Measurements from ENCODE around the gene TAF9. TPM values are rescaled to one million over a fixed set of nuclear protein-coding genes. Genes with fewer than 3 reads are reported as not detected.

Gene TAF9
- total and polyA plus RNA-seq, 8 donors, result 39.1 to 56.0 (median 52.3) TPM

DNA sequence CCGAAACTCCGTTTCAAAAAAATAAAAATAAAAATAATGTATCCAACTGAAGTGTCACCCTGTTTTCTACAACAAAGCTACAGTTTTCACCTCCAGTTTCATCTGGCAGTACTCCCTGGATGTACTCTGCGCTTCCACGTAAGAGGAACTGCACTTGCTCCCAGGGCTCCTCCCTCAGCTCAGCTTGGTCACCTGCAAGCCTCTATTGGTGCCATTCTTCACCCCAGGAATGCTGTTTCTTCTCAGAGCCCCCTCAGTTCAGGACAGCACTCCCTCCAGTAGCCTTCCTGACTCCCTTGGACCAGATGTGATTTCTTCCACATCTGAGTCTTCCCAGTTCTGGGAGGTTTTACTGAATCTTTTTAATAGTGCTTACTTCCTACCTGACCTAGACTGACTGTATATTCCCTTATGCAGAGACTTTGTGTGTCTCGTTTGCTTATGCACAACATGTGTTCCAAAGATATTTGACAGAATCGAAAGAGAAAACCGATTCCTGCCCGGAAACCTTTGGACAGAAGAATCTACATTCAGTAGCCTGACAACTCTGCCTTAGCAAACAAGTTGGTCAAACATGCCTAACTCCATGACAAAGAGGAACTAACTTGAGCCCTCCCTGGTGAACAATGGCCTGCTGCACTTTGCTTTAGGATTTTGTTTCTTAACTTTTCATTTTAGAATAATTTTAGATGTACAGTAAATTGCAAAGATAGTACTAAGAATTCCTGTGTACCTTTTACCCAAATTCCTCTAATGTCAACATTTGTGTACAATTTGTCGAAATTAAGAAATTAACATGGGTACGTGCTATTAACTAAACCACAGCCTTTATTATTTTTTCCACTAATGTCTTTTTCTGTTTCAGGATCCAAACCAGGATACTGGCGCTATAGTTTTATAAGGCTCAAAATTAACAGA is 37.5 kb downstream of the TAF9 start:
- Histone ChIP-seq H3K27ac (peak overlapping the region; percentile 69 to 89), H3K36me3 (no peaks in the 10 kb centered on the region), H3K4me3 (peak overlapping the region; percentile 60 to 69), H3K9me3 (no peaks in the 10 kb centered on the region), H3K4me1 (peaks cover 0 to 23% of the 10 kb centered on the region in 2 donors), H3K27me3 (no peaks in the 10 kb centered on the region)
- intact Hi-C loops (cut with DNase I), result no loop called here
- TF ChIP-seq, protein P1, sequence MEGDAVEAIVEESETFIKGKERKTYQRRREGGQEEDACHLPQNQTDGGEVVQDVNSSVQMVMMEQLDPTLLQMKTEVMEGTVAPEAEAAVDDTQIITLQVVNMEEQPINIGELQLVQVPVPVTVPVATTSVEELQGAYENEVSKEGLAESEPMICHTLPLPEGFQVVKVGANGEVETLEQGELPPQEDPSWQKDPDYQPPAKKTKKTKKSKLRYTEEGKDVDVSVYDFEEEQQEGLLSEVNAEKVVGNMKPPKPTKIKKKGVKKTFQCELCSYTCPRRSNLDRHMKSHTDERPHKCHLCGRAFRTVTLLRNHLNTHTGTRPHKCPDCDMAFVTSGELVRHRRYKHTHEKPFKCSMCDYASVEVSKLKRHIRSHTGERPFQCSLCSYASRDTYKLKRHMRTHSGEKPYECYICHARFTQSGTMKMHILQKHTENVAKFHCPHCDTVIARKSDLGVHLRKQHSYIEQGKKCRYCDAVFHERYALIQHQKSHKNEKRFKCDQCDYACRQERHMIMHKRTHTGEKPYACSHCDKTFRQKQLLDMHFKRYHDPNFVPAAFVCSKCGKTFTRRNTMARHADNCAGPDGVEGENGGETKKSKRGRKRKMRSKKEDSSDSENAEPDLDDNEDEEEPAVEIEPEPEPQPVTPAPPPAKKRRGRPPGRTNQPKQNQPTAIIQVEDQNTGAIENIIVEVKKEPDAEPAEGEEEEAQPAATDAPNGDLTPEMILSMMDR (IDR thresholded peaks at IDR 0.05), result no peak
- ATAC-seq (peak; percentile 59), DNase-seq (peak in 2 of 4 donors; percentile 35 to 44)

DNA sequence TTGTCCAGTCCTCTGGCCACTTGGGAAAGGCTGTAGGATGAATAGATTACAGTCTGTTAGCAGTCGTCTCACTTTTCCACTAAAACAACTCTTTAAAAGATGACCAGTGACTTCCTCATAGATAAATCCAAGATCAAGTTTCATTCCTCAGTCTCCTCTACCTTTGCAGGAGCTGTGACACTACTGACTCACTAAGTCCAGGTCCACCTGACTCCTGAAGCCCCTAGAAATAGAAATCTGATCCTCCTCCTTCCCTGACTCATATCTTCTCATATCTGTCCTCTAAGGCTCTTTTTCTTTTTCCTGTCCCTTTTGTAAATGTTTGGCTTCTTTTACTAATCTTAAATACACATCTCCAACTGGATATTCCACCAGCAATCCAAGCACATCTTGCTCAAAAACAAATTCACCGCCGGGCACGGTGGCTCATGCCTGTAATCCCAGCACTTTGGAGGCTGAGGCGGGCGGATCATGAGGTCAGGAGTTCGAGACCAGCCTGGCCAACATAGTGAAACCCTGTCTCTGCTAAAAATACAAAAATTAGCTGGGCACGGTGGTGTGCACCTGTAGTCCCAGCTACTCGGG is 39.3 kb downstream of the TAF9 start:
- Histone ChIP-seq H3K27me3 (no peaks in the 10 kb centered on the region), H3K36me3 (no peaks in the 10 kb centered on the region), H3K27ac (no peak overlapping the region), H3K4me1 (peaks cover 0 to 21% of the 10 kb centered on the region in 2 donors), H3K9me3 (no peaks in the 10 kb centered on the region), H3K4me3 (no peak overlapping the region)
- no peak for DNase-seq
- no peak for ATAC-seq
- TF ChIP-seq, protein P1 (IDR thresholded peaks at IDR 0.05), result no peak
- intact Hi-C loops (cut with DNase I), result no loop called here

GRCh38 chr5:69326365-69326764 is 43.0 kb downstream of the TAF9 start:
- peaks cover 0 to 4% of the 10 kb centered on the region in 2 donors for H3K4me1 ChIP-seq
- no peak for DNase-seq
- no peaks in the 10 kb centered on the region for H3K27me3 ChIP-seq
- no peaks in the 10 kb centered on the region for H3K36me3 ChIP-seq
- no peaks in the 10 kb centered on the region for H3K9me3 ChIP-seq
- intact Hi-C loops (cut with DNase I), result no loop called here
- no peak overlapping the region for H3K4me3 ChIP-seq
- TF ChIP-seq, protein P1 (IDR thresholded peaks at IDR 0.05), result no peak
- ATAC-seq, result no peak
- no peak overlapping the region for H3K27ac ChIP-seq

- ATAC-seq (no peak), DNase-seq (no peak)
- TF ChIP-seq, protein P1 (IDR thresholded peaks at IDR 0.05), result no peak
- peak overlapping the region in 1 of 2 donors; percentile 6 for H3K4me3 ChIP-seq
- H3K4me1 ChIP-seq, result no peaks in the 10 kb centered on the region
- intact Hi-C loops (cut with DNase I), result no loop called here
- H3K36me3 ChIP-seq, result peaks cover 0 to 23% of the 10 kb centered on the region in 2 donors
- no peaks in the 10 kb centered on the region for H3K27me3 ChIP-seq
- no peaks in the 10 kb centered on the region for H3K9me3 ChIP-seq
- peak overlapping the region in 1 of 2 donors; percentile 88 for H3K27ac ChIP-seq
Measured at GRCh38 chr5:69317391-69317790, 51.9 kb downstream of the TAF9 start.

DNA sequence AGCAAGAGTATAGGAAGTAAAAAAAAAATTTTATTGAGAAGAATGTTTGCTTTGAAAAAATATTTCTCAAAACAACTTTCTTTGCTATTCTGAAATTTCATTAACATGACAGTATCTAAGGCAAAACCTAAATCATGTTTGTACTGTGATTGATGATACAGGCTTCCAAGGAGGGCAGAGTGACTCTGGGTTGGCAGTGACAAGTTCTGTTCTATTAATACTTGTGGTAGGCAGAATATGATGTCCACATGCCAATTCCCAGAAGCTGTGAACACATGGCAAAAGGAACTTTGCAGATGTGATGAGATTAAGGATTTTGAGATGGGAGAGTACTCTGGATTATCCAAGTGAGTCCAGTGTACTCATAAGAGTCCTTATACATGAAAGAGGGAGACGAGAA is 53.3 kb downstream of the TAF9 start:
- H3K4me1 ChIP-seq, result no peaks in the 10 kb centered on the region
- intact Hi-C loops (cut with DNase I), result no loop called here
- TF ChIP-seq, protein P1 (IDR thresholded peaks at IDR 0.05), result no peak
- H3K9me3 ChIP-seq, result no peaks in the 10 kb centered on the region
- H3K36me3 ChIP-seq, result peaks cover 0 to 26% of the 10 kb centered on the region in 2 donors
- no peaks in the 10 kb centered on the region for H3K27me3 ChIP-seq
- no peak overlapping the region for H3K27ac ChIP-seq
- H3K4me3 ChIP-seq, result no peak overlapping the region
- no peak for DNase-seq
- no peak for ATAC-seq

Data from left lung (tissue), 10 donors.